HEK293 (cell line): ENCODE data around the gene ANOS1.

Source experiments
- CTCF ChIA-PET: fragments of 350-600 bp; formaldehyde crosslinking; extraction: SDS; loops from one replicate; lab custom pipeline; 2021; ENCODE audit warnings: antibody characterized with exemption; lab: Yijun Ruan, JAX
- POLR2A ChIA-PET: fragments of 300-600 bp; formaldehyde crosslinking; extraction: SDS; loops from one replicate; lab custom pipeline; 2020; ENCODE audit warnings: antibody characterized with exemption, inconsistent platforms; lab: Yijun Ruan, JAX
- H3K27ac ChIP-seq: fragments of 200-500 bp; sonication (Bioruptor generic); 2 replicates; pipeline ENCODE4 v1.5.1; 2014; ENCODE audit warnings: low read depth, low read length, control low read depth, inconsistent platforms; ENCODE audit errors: extremely low read depth
- H3K36me3 ChIP-seq, 2 experiments: fragments of 200-500 bp in 1 of 2; sonication (Bioruptor generic) in 1 of 2; 1 replicate in 1 of 2; 2 replicates in 1 of 2; pipeline ENCODE4 v1.5.1; 2014 to 2017; ENCODE audit warnings: inconsistent platforms in 2 of 2, low read length in 2 of 2; ENCODE audit not compliant: control insufficient read depth in 2 of 2, insufficient read depth in 1 of 2
- H3K4me1 ChIP-seq: fragments of 200-500 bp; sonication (Bioruptor generic); 2 replicates; pipeline ENCODE4 v1.5.1; 2014; ENCODE audit warnings: mild to moderate bottlenecking, low read length, inconsistent platforms; ENCODE audit not compliant: control insufficient read depth, insufficient read depth
- H3K4me3 ChIP-seq: 2 replicates; pipeline ENCODE4 v1.5.1; 2011; ENCODE audit warnings: low read depth, mild to moderate bottlenecking, control low read depth, low read length, moderate library complexity
- H3K9me3 ChIP-seq: fragments of 200-500 bp; sonication (Bioruptor generic); 2 replicates; pipeline ENCODE4 v1.5.1; 2014; ENCODE audit warnings: low read depth, low read length, inconsistent platforms; ENCODE audit not compliant: control insufficient read depth, insufficient read depth
- ATF2 ChIP-seq: fragments of 450-650 bp; formaldehyde crosslinking; IDR thresholded peaks from 2 replicates; pipeline ENCODE4 v1.5.1; 2016; ENCODE audit warnings: missing biosample characterization, missing genetic modification characterization, low read depth
- BCL6B ChIP-seq: fragments of 450-650 bp; formaldehyde crosslinking; IDR thresholded peaks from 2 replicates; pipeline ENCODE4 v1.5.1; 2017; ENCODE audit warnings: missing biosample characterization, missing genetic modification characterization
- PRDM6 ChIP-seq: fragments of 450-650 bp; formaldehyde crosslinking; IDR thresholded peaks from 2 replicates; pipeline ENCODE4 v1.5.1; 2017; ENCODE audit warnings: missing biosample characterization, missing genetic modification characterization
- RBAK ChIP-seq: fragments of 450-650 bp; formaldehyde crosslinking; IDR thresholded peaks from 2 replicates; pipeline ENCODE4 v1.5.1; 2016; ENCODE audit warnings: missing biosample characterization, missing genetic modification characterization
- REST ChIP-seq: fragments of 450-650 bp; formaldehyde crosslinking; IDR thresholded peaks from 2 replicates; pipeline ENCODE4 v1.5.1; 2016; ENCODE audit warnings: missing biosample characterization, missing genetic modification characterization
- TRIM28 ChIP-seq: IDR thresholded peaks from 2 replicates; pipeline ENCODE4 v1.6.1; 2011; ENCODE audit warnings: low read length, control low read depth, borderline replicate concordance
- ZBTB44 ChIP-seq: fragments of 450-650 bp; IDR thresholded peaks from 2 replicates; pipeline ENCODE4 v1.5.1; 2018; ENCODE audit warnings: missing biosample characterization, mild to moderate bottlenecking, missing genetic modification characterization
- ZBTB48 ChIP-seq: fragments of 450-650 bp; formaldehyde crosslinking; IDR thresholded peaks from 2 replicates; pipeline ENCODE4 v1.5.1; 2016; ENCODE audit warnings: missing biosample characterization, missing genetic modification characterization
- ZBTB7A ChIP-seq: fragments of 450-650 bp; formaldehyde crosslinking; IDR thresholded peaks from 2 replicates; pipeline ENCODE4 v1.5.1; 2016; ENCODE audit warnings: low read depth, missing biosample characterization, missing genetic modification characterization
- ZIC2 ChIP-seq: fragments of 450-650 bp; formaldehyde crosslinking; IDR thresholded peaks from 2 replicates; pipeline ENCODE4 v1.5.1; 2016; ENCODE audit warnings: missing biosample characterization, missing genetic modification characterization
- ZNF211 ChIP-seq: fragments of 450-650 bp; formaldehyde crosslinking; IDR thresholded peaks from 2 replicates; pipeline ENCODE4 v1.5.1; 2016; ENCODE audit warnings: low read depth, missing biosample characterization, missing genetic modification characterization
- ZNF302 ChIP-seq: fragments of 450-650 bp; formaldehyde crosslinking; IDR thresholded peaks from 2 replicates; pipeline ENCODE4 v1.5.1; 2016; ENCODE audit warnings: missing biosample characterization, missing genetic modification characterization, low read depth
- ZNF48 ChIP-seq: fragments of 450-650 bp; formaldehyde crosslinking; IDR thresholded peaks from 2 replicates; pipeline ENCODE4 v1.5.1; 2016; ENCODE audit warnings: missing biosample characterization, missing genetic modification characterization
- ZNF560 ChIP-seq: fragments of 450-650 bp; formaldehyde crosslinking; IDR thresholded peaks from 2 replicates; pipeline ENCODE4 v1.5.1; 2017; ENCODE audit warnings: missing biosample characterization, missing genetic modification characterization, borderline replicate concordance
- ZNF776 ChIP-seq: fragments of 450-650 bp; formaldehyde crosslinking; IDR thresholded peaks from 2 replicates; pipeline ENCODE4 v1.5.0; 2017; ENCODE audit warnings: missing biosample characterization, missing genetic modification characterization, borderline replicate concordance
- ZNF843 ChIP-seq: fragments of 450-650 bp; formaldehyde crosslinking; IDR thresholded peaks from 2 replicates; pipeline ENCODE4 v1.5.1; 2016; ENCODE audit warnings: missing biosample characterization, missing genetic modification characterization
- ZSCAN4 ChIP-seq: fragments of 450-650 bp; formaldehyde crosslinking; IDR thresholded peaks from 2 replicates; pipeline ENCODE4 v1.5.1; 2017; ENCODE audit warnings: missing biosample characterization, missing genetic modification characterization

The ANOS1 gene

GRCh38 chrX:8726031-8726652 is 5.8 kb downstream of the ANOS1 start (continued):
- TF ChIP-seq PRDM6 (tag by site-specific recombination): peak; percentile 70
- TF ChIP-seq, all 188 proteins: peak for 40

- CTCF ChIA-PET: interaction anchor here (1.0 to 1.3 kb wide), 2 partner anchors 14 to 17 kb away, joined by 3 read pairs; no protein-coding TSS in a partner anchor
- Histone ChIP-seq H3K4me3 (no peak overlapping the region), H3K36me3 (no peaks in the 10 kb centered on the region), H3K4me1 (peaks cover 9% of the 10 kb centered on the region; the same call in 1 of the 2 replicates), H3K9me3 (no peaks in the 10 kb centered on the region), H3K27ac (no peak overlapping the region)
- TF ChIP-seq TRIM28: 0 out of 2 replicates have a peak, but pooled peaks have one; percentile 42
- no peak for TF ChIP-seq ZSCAN4
- POLR2A ChIA-PET: interaction anchor here (0.5 kb wide), 2 partner anchors 11 to 42 kb away, joined by 3 read pairs; no protein-coding TSS in a partner anchor
Observed at GRCh38 chrX:8724300-8724699, 7.6 kb downstream of the ANOS1 start.

GRCh38 chrX:8721536-8721935 is 10.4 kb downstream of the ANOS1 start:
- ChIA-PET POLR2A (interaction anchor here (0.7 kb wide), 1 partner anchor 11 kb away, joined by 7 read pairs; the partner anchor contains the start of gene ANOS1), CTCF (no interaction called here)
- no peaks in the 10 kb centered on the region for H3K36me3 ChIP-seq
- no peak overlapping the region for H3K4me3 ChIP-seq
- no peak overlapping the region for H3K27ac ChIP-seq
- peaks cover 6% of the 10 kb centered on the region; the same call in 1 of the 2 replicates for H3K4me1 ChIP-seq
- no peaks in the 10 kb centered on the region for H3K9me3 ChIP-seq
- TF ChIP-seq RBAK (tag by site-specific recombination): no peak
- TF ChIP-seq ZIC2 (tag by site-specific recombination): no peak
- no peak for TF ChIP-seq ZNF843 (tag by site-specific recombination)
- no peak for TF ChIP-seq ZNF776
- TF ChIP-seq ZBTB48 (tag by site-specific recombination): 0 out of 2 replicates have a peak, but pooled peaks have one; percentile 15
- no peak for TF ChIP-seq REST (tag by site-specific recombination)
- TF ChIP-seq PRDM6 (tag by site-specific recombination): no peak
- no peak for TF ChIP-seq ZNF560 (tag by site-specific recombination)
- no peak for TF ChIP-seq ZBTB7A
- TF ChIP-seq ZNF302 (tag by site-specific recombination): no peak
- TF ChIP-seq ZNF211 (tag by site-specific recombination): no peak
- TF ChIP-seq ATF2 (tag by site-specific recombination): no peak
- no peak for TF ChIP-seq ZNF48 (tag by site-specific recombination)
- no peak for TF ChIP-seq BCL6B (tag by site-specific recombination)
- TF ChIP-seq ZBTB44: no peak
